Measurements from ENCODE around the gene LRRD1.
"Not testable (repeated sequence)": the region's sequence is repeated elsewhere in the genome, so short reads cannot be mapped to it uniquely, and the experiment has no call there.

- TF ChIP-seq POLR2A, POLR2AphosphoS5 (IDR thresholded peaks at IDR 0.05; ENCODE audit: low read depth, low read length): not testable (repeated sequence)
These were observed 9.4 kb downstream of the LRRD1 start for GRCh38 chr7:92169529-92169928.
